ENCODE measurements around the gene GALNT5.
"Not testable (repeated sequence)": the region's sequence is repeated elsewhere in the genome, so short reads cannot be mapped to it uniquely, and the experiment has no call there.

GALNT5 gene

DNA sequence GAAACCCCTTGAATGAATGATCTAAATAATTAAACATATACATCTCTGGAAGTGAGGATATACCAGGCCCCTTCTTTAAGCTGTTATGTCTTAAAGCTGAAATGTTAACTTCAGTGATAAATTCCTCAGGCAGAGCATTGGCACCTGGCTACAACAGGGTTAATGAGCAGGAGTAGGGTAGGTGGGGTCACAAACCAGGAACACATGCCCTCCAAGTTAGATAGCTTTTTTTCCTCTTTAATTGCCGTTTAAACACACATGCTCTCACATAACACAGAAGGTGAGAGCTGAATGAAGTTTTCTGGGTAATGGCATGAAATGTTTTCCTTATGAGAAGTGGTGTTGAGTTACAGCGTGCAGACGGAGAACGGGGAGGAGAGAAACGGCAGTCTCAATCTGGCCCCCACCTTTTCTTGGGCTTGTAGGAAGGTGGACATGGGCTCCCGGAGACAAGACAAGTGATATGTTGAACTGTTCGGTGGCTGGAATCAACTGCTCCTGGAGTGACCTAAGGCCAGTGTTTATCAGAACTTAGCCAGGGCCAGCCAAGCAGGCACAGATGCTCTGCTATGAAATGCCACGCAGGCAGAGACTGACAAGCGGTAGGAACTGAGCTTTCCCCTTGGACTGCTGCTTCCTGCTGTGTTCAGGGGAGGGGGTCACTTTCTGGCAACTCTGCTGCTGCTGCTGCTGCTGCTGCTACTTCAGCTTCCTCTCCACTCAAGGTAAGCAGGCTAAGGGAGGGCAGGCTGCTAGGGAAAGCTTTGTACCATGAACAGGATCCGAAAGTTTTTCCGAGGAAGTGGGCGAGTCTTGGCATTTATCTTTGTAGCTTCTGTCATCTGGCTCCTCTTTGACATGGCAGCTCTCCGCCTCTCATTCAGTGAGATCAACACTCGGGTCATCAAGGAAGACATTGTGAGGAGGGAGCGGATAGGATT, at the start of gene GALNT5:
GALNT5 (plus strand) TSS at position 394 of the 941 bp plus-strand sequence; CDS start at position 772, 378 bp downstream.
- DNase-seq, result peak in 2 of 14 donors; percentile 32 to 65

GRCh38 chr2:157216286-157216965, 41.1 kb upstream of the GALNT5 start:
- DNase-seq, result peak in 1 of 14 donors; percentile 88

DNA sequence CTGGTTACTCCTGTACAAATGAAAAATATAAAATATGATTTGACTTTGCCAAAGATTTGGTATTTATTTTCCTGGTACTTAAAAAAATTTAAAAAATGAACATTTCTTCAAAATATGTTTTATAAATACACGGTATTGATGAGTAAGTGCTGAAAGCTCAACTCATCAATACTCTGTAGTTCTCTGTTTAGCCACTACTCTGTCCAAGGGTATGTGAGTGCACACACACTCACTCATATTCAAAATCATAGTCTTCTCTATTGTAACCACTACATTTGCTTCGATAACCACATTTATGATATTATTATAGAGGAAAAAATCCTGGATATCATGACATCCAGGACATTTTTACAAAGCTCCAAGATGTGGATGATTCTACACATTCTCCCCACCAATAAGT, 40.1 kb upstream of the GALNT5 start:
- DNase-seq, result no peak

DNA sequence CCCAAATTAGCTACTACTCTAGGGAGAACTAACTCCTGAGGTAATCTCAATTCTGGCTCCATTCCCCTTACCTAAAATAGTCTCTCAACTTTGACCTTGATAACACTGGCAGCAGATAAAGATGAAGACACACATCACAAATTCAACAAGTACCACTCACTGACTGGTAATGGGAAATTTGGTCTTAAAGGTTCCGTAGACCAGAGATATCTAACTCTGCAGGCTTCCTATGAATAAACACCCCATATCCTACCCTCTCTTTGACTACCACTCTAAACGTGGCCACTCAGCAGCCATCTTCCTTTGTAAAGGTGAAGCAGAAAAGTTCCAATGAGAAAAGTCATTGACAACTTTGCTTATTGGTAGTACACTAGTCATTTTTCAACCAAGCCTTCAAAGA, 38.6 kb upstream of the GALNT5 start:
- no peak for DNase-seq

DNA sequence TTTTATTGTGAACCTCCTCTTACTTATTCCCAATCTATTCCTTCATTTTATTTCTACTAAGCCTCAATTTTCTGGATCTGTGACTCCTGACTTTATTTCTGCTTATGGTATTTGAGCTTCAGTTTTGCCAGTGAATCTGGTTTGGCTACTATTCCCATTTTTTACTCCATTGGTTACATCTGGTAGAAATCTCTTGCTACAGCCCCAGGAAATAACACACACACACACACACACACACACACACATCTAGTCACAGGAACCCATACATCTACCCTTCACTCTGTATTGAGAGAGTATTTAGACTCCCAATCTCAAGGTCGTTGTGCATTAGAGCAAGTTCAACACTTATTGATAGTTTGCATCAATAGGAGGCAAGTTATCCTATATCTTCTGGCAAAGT, 37.0 kb upstream of the GALNT5 start:
- no peak for DNase-seq

- no peak for DNase-seq
Observed at GRCh38 chr2:157221394-157221988, 36.0 kb upstream of the GALNT5 start.

DNA sequence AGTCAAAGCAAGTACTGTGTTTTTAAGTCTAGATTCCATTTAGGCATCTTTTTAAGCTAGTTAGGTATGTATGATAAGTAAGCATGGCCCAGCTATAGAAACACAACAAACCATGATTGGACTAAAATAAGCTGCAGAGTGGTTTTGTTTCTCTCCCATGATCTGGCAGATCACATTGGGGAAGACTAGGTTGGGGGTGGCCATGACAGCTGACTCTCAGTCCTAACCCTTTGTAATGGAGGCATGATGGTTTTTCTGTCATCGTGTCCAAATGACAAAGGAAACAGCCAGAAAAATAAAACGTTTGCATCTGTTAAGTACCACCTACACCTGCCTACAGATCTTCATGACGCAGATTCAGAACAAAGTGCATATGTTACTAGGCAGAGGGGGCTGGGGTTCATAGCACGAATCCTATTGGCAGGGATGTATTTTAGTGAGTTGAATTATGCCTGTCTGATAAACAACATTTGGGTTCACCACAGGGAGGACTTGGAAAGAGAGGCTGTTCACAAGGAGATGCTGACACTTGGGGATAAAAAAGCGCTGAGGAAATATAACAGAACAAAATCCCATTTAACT, 33.8 kb upstream of the GALNT5 start:
- DNase-seq, result peak in 1 of 14 donors; percentile 98

- not testable (repeated sequence) for DNase-seq
Observed at GRCh38 chr2:157224448-157224847, 33.1 kb upstream of the GALNT5 start.

DNA sequence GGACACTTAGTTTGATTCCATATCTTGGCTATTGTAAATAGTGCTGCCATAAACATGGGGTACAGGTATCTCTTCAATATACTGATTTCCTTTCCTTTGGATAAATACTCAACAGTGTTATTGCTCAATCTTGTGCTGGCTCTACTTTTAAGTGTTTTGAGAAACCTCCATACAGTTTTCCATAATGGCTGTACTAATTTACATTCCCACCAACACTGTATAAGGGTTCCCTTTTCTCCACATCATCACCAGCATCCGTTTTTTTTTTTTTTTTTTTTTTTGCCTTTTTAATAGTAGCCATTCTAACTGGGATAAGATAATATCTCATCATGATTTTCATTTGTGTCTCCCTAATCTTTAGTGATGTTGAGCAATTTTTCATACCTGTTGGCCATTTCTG, 29.9 kb upstream of the GALNT5 start:
- no peak for DNase-seq

DNA sequence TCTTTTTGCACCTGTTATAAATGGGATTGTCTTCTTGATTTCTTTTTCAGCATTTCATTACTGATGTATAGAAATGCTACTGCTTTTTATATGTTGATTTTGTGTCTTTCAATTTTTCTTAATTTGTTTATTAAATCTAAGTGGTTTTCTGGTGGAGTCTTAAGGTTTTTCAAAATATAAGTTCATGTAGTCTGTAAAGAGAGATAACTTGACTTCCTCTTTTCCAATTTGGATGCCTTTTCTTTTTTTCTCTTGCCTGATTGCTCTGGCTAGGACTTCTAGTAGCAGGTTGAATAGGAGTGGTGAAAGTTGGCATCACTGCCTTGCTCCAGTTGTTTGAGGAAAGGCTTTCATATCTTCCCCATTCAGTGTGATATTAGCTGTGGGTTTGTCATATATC, 28.6 kb upstream of the GALNT5 start:
- no peak for DNase-seq

DNA sequence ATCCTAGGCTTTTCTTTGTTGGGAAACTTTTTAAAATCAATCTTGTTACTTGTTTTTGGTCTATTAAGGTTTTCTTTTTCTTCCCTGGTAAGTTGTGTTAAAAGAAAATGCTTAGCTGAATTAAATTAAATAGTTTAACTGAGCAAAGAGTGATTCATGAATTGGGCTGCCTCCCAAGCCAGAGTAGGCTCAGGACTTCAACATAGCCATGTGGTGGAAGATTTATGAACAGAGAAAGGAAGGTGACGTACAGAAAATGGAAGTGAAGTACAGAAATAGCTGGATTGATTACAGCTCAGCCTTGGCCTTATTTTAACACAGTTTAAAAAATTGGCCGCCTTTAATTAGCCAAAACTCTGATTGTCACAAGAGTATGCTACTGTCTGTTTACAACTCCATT, 27.9 kb upstream of the GALNT5 start:
- DNase-seq, result no peak

GRCh38 chr2:157231476-157231875, 26.0 kb upstream of the GALNT5 start:
- no peak for DNase-seq

- DNase-seq, result no peak
Observed at GRCh38 chr2:157233506-157233905, 24.0 kb upstream of the GALNT5 start.

DNA sequence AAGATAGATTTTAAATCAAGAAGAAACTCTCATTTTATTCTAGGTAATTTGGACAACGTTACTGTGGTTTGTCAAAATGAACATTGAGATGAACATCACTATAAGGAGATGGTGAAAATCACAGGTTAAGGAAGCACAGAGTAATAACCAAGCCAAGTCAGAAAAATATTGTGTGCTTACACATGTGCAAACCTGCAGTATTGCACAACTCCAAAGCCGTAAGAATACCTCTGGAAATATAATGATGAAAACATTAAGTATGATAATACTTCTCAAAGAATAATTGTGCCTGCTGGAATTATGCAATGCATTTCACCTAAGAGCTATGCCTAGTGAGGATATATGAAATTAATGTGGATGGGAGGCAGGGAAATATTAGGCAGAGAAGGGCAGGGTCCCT, 21.1 kb upstream of the GALNT5 start:
- no peak for DNase-seq

- no peak for DNase-seq
Observed at GRCh38 chr2:157238296-157238695, 19.2 kb upstream of the GALNT5 start.

DNA sequence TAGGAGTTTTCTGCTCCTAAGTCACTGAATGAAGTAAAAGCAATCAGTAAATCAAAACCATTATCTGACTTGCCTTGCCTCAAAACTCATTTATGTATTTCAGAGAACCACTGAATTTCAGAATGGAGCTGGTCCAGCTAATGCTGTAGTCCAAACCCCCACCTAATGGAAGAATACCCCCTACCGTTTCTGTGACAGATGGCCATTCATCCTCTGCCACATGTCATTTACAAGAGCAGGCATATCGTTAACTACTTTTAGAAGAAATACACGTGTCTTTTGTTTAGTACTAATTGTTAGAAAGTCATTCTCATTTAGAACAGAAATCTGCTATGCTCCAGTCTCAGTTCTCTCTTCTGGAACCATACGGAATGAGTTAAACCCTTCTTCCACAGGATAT, 12.8 kb upstream of the GALNT5 start:
- DNase-seq, result peak in 1 of 14 donors; percentile 90

DNA sequence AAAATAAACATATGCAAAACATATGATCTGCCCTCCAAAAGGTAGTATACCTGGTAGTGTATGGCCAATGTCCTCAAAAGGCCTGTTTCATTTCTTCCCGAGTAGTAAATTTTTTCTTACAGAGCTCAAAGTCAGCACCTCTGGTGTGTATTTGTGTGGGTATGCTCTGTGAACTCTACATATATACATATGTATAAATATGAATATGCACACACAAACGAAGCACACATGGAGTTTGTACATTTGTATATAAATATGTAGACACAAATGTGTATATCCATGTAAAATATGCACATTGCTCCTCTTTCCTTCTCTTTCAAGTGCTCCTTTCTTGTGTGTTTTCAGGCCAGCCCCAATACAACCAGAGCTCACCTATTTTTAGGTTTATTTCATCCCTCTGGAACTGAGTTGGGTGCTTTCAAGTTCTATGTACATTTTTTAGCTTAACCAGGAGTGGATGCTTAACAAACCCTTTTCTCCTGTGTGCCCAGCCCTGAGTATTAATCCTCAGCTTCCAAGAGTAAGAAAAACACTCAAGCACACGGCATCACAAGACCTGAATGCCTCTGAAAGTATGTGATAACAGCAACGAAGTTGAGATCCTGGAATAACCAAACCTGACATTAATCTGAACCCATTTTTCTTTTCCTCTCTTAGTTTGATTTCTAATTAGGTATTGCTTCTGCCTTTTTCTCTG, 12.2 kb upstream of the GALNT5 start:
- DNase-seq, result no peak

DNA sequence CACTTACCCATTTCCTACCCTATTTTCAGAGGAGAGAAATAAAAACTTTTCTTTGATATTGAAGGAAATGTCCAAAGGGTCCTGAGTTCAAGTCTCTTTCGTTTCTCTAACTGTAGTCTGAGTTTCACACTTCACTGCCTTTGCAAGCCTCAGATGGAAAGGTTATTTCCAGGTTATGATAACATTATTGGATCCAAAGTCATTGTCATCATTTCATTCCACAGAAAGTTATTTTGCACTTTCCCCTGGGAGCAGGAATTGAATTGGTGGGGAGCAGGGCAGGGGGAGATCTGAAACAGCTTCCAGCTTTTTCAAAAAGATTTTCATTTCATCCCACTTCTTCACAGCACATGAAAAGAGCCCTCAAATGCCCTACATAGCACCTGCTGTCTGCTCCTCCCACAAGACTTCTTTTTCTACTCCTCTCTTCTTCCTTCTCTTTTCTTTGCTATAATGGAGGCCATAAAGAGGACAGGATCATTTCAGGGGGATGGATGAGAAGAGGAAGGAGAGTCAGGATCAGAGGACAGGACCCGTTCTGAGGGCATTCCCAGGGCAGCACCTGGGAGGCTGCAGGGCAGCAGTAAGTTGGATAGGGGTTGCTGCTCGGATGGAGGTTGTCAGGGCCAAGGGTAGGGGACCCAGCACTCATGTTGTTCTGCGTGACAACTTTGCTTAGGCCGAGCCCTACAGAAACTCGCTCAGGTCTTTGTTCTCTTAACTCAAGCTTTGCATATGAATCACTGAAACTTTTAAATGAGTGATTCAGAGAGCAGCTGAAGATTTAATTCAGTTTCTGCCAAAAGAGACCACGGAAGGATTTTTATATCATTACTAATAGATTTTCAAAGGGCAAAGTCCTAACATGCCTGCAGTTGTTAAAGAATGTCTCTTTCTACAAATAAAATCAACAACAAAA, 11.4 kb upstream of the GALNT5 start:
- no peak for DNase-seq

- DNase-seq, result no peak
Observed at GRCh38 chr2:157246765-157247407, 10.6 kb upstream of the GALNT5 start.

- DNase-seq, result no peak
Observed at GRCh38 chr2:157250836-157251235, 6.7 kb upstream of the GALNT5 start.

DNA sequence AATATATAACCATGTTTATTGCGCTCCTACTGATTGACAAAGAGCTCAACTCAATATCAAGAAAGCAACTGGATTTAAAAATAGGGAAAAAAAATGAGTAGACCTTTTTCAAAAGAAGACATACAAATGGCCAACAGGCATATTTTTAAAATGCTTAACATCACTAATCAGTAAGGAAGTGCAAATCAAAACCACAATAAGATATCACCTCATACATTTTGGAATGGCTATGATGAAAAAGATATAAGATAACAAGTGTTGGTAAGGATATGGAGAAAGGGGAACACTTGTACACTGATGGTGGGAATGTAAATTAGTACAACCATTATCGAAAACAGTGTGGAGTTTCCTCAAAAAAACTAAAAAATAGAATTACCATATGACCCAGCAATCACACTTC, 5.6 kb upstream of the GALNT5 start:
- no peak for DNase-seq

Data from C1 segment of cervical spinal cord (tissue), 14 donors.